IMR-90 (cell line): ENCODE measurements around the gene NTPCR. TPM values are rescaled to one million over a fixed set of nuclear protein-coding genes. Genes with fewer than 3 reads are reported as not detected.

Source experiments
- ATAC-seq: fragments of 200-7000 bp; cut with Tn5 transposase; 2 replicates; pipeline ENCODE4 v1.9.1; 2020; ENCODE audit warnings: low read depth, mild to moderate bottlenecking, moderate library complexity
- BruUV-seq: library from RNA; stranded (reverse); fragments of 400-500 nt; replicated peaks from 2 replicates; lab custom pipeline; 2021; lab: Mats Ljungman, UMichigan
- CTCF ChIA-PET: fragments of 300-600 bp; formaldehyde crosslinking; extraction: SDS; loops from one replicate; lab custom pipeline; 2021; ENCODE audit warnings: antibody characterized with exemption; lab: Yijun Ruan, JAX
- POLR2A ChIA-PET: fragments of 300-600 bp; sonication (Branson Sonifier 250); formaldehyde crosslinking; loops from one replicate; lab custom pipeline; 2022; ENCODE audit warnings: antibody characterized with exemption; ENCODE audit not compliant: unreplicated experiment; lab: Charles Lee
- DNase-seq: peaks from one replicate; pipeline ENCODE4 v3.0.0; 2013
- H2AFZ ChIP-seq: replicated peaks from 2 replicates; pipeline ENCODE3; 2013; ENCODE audit warnings: low read length, mild to moderate bottlenecking; ENCODE audit not compliant: poor library complexity
- H2AK5ac ChIP-seq: 2 replicates; pipeline ENCODE4 v1.6.1; 2013; ENCODE audit warnings: low read depth, low read length, inconsistent platforms
- H2AK9ac ChIP-seq: replicated peaks from 2 replicates; pipeline ENCODE3; 2013; ENCODE audit warnings: mild to moderate bottlenecking, low read depth, low read length, moderate library complexity; ENCODE audit not compliant: poor library complexity
- H2BK120ac ChIP-seq: 2 replicates; pipeline ENCODE4 v1.6.1; 2013; ENCODE audit warnings: low read depth, low read length, inconsistent platforms
- H2BK15ac ChIP-seq: 3 replicates; pipeline ENCODE4 v1.6.1; 2013; ENCODE audit warnings: low read depth, low read length, inconsistent platforms
- H2BK20ac ChIP-seq: 2 replicates; pipeline ENCODE4 v1.6.1; 2013; ENCODE audit warnings: low read depth, mild to moderate bottlenecking, inconsistent platforms, low read length, moderate library complexity
- H2BK5ac ChIP-seq: 2 replicates; pipeline ENCODE4 v1.6.1; 2013; ENCODE audit warnings: mild to moderate bottlenecking, low read depth, low read length, inconsistent platforms; ENCODE audit not compliant: poor library complexity, severe bottlenecking
- H3K14ac ChIP-seq: replicated peaks from 2 replicates; pipeline ENCODE4 v1.6.1; 2013; ENCODE audit warnings: low read depth, low read length, inconsistent platforms
- H3K18ac ChIP-seq: 2 replicates; pipeline ENCODE4 v1.6.1; 2013; ENCODE audit warnings: low read depth, low read length, control low read depth
- H3K23ac ChIP-seq: 2 replicates; pipeline ENCODE4 v1.6.1; 2013; ENCODE audit warnings: low read depth, low read length, inconsistent platforms
- H3K27ac ChIP-seq: 2 replicates; pipeline ENCODE4 v1.5.1; 2013; ENCODE audit warnings: mild to moderate bottlenecking, control low read depth, low read length; ENCODE audit not compliant: insufficient read depth
- H3K27me3 ChIP-seq: 2 replicates; pipeline ENCODE4 v1.6.1; 2013; ENCODE audit warnings: low read length; ENCODE audit not compliant: control insufficient read depth, insufficient read depth
- H3K36me3 ChIP-seq: 2 replicates; pipeline ENCODE4 v1.6.1; 2013; ENCODE audit warnings: low read length, mixed read lengths; ENCODE audit not compliant: control insufficient read depth, insufficient read depth
- H3K4ac ChIP-seq: 2 replicates; pipeline ENCODE4 v1.6.1; 2013; ENCODE audit warnings: low read depth, low read length, inconsistent platforms
- H3K4me1 ChIP-seq: 2 replicates; pipeline ENCODE4 v1.6.1; 2013; ENCODE audit warnings: low read length, mixed read lengths; ENCODE audit not compliant: control insufficient read depth, insufficient read depth
- H3K4me2 ChIP-seq: 2 replicates; pipeline ENCODE4 v1.6.1; 2013; ENCODE audit warnings: low read depth, mild to moderate bottlenecking, control low read depth, low read length, moderate library complexity
- H3K4me3 ChIP-seq: 2 replicates; pipeline ENCODE4 v1.5.1; 2013; ENCODE audit warnings: low read depth, mild to moderate bottlenecking, control low read depth, low read length, moderate library complexity; ENCODE audit not compliant: insufficient read depth
- H3K56ac ChIP-seq: 2 replicates; pipeline ENCODE4 v1.6.1; 2013; ENCODE audit warnings: low read length, inconsistent platforms; ENCODE audit not compliant: insufficient read depth; ENCODE audit errors: extremely low read depth
- H3K79me1 ChIP-seq, 2 experiments: 2 replicates each; pipeline ENCODE4 v1.6.1; 2013; ENCODE audit warnings: low read length in 2 of 2, inconsistent platforms in 1 of 2, low read depth in 1 of 2
- H3K9ac ChIP-seq: 2 replicates; pipeline ENCODE4 v1.6.1; 2013; ENCODE audit warnings: low read depth, low read length, control low read depth
- H3K9me1 ChIP-seq: 2 replicates; pipeline ENCODE4 v1.6.1; 2013; ENCODE audit warnings: low read length, inconsistent platforms; ENCODE audit not compliant: insufficient read depth
- H3K9me3 ChIP-seq: 2 replicates; pipeline ENCODE4 v1.6.1; 2013; ENCODE audit warnings: low read length; ENCODE audit not compliant: control insufficient read depth, insufficient read depth
- H4K20me1 ChIP-seq: 2 replicates; pipeline ENCODE4 v1.6.1; 2013; ENCODE audit warnings: low read length, inconsistent platforms; ENCODE audit not compliant: insufficient read depth
- H4K5ac ChIP-seq: 2 replicates; pipeline ENCODE4 v1.6.1; 2013; ENCODE audit warnings: mild to moderate bottlenecking, low read depth, low read length, control low read depth
- H4K8ac ChIP-seq, 2 experiments: 2 replicates each; pipeline ENCODE4 v1.6.1; 2013; ENCODE audit warnings: low read depth in 2 of 2, low read length in 2 of 2, control low read depth in 1 of 2, inconsistent platforms in 1 of 2
- H4K91ac ChIP-seq: 2 replicates; pipeline ENCODE4 v1.6.1; 2013; ENCODE audit warnings: low read depth, low read length, inconsistent platforms; ENCODE audit not compliant: insufficient read depth
- RAD21 ChIP-seq: IDR thresholded peaks from 2 replicates; pipeline ENCODE4 v1.6.1; 2012; ENCODE audit warnings: low read length, improper control_type of control experiment
- WGBS, 2 experiments: methylation state at CpG; one replicate each; pipeline versions ENCODE4 v1.1.5 to v1.1.7; 2013; ENCODE audit warnings: missing lambda C conversion rate in 2 of 2; ENCODE audit not compliant: insufficient read length in 1 of 2; ENCODE audit errors: extremely low coverage in 2 of 2; 5-methylcytosine and 5-hydroxymethylcytosine counted together
- dilution Hi-C: fragments of 300-500 bp; cut with HindIII; formaldehyde crosslinking; loops from one replicate; pipeline ENCODE4 v1.14.3; 2018; ENCODE audit warnings: low sequenced_read_pairs; ENCODE audit not compliant: unreplicated experiment
- in situ Hi-C: fragments of 300-500 bp; cut with MboI; formaldehyde crosslinking; loops from 3 replicates; pipeline ENCODE4 v1.14.3; 2019; ENCODE audit warnings: low sequenced_read_pairs, inconsistent platforms, mixed read lengths
- intact Hi-C: fragments of 100-400 bp; cut with micrococcal nuclease; formaldehyde crosslinking; loops from 2 replicates; pipeline ENCODE4 v1.10.0; 2022
- polyA plus RNA-seq, 3 experiments: library from polyadenylated mRNA; depleted of rRNA; stranded (reverse); fragments of >200 nt; gene quantifications; 2 replicates each; pipeline ENCODE4 v1.2.3, GENCODE V29; 2012; ENCODE audit warnings: low replicate concordance in 1 of 3
- total RNA-seq: library from RNA; depleted of rRNA; stranded (reverse); fragments of >200 nt; gene quantifications from 2 replicates; pipeline ENCODE4 v1.2.3, GENCODE V29; 2012

Gene NTPCR
- total and polyA plus RNA-seq, 2 of the 4 experiments (the other 2 are of a cell fraction), result 13.3 to 16.5 TPM

- no peak overlapping the region for H3K56ac ChIP-seq
- BruUV-seq, result no TSS peak
- peak overlapping the region; percentile 50; the same call in 1 of the 2 replicates for H2BK20ac ChIP-seq
- no peak overlapping the region for H2BK15ac ChIP-seq
- H2BK120ac ChIP-seq, result peak overlapping the region; percentile 53
- H3K23ac ChIP-seq, result no peak overlapping the region
- H3K9me3 ChIP-seq, result 0 out of 2 replicates have a peak, but pooled peaks cover 2% of the 10 kb centered on the region
- no peaks in the 10 kb centered on the region for H3K9me1 ChIP-seq
- H2BK5ac ChIP-seq, result no peak overlapping the region
- no peaks in the 10 kb centered on the region for H4K20me1 ChIP-seq
- DNase-seq, result no peak
- no peak overlapping the region for H3K14ac ChIP-seq
- peak overlapping the region; percentile 41 for H2AFZ ChIP-seq
- H3K79me1 ChIP-seq, result no peaks in the 10 kb centered on the region
- H2AK5ac ChIP-seq, result no peak overlapping the region; the same call in 1 of the 2 replicates
- no peak overlapping the region for H3K4me3 ChIP-seq
- TF ChIP-seq RAD21, result no peak
- H3K4me1 ChIP-seq, result peaks cover 5% of the 10 kb centered on the region; the same call in 1 of the 2 replicates
- intact Hi-C loops, result no loop called here
- no peak overlapping the region for H3K9ac ChIP-seq
- no CpG with 5 or more reads among the region's 4 CpGs for WGBS, 2 experiments
- dilution Hi-C loops, result no loop called here
- no peak overlapping the region for H3K18ac ChIP-seq
- H4K5ac ChIP-seq, result no peak overlapping the region
- ChIA-PET CTCF (interaction anchor here (1.1 kb wide), 1 partner anchor 24 kb away, joined by 4 read pairs; no protein-coding TSS in a partner anchor), POLR2A (no interaction called here)
- ATAC-seq, result peak; percentile 13; the same call in 1 of the 2 replicates
- no peaks in the 10 kb centered on the region for H3K36me3 ChIP-seq
- no peak overlapping the region for H3K4ac ChIP-seq
- no peak overlapping the region for H4K91ac ChIP-seq
- H3K27ac ChIP-seq, result no peak overlapping the region
- in situ Hi-C loops, result no loop called here
- H4K8ac ChIP-seq, result no peak overlapping the region
- peaks cover 3% of the 10 kb centered on the region for H3K27me3 ChIP-seq
- no peak overlapping the region for H3K4me2 ChIP-seq
- H2AK9ac ChIP-seq, result no peak overlapping the region
Measured at GRCh38 chr1:232904131-232904530, 46.3 kb upstream of the NTPCR start.
